GM21737 (cell line): ENCODE data around the gene FAM180A.
"Not testable (repeated sequence)": the region's sequence is repeated elsewhere in the genome, so short reads cannot be mapped to it uniquely, and the experiment has no call there.

ENCODE experiments used
- ATAC-seq: cut with Tn5 transposase; IDR thresholded peaks from one replicate; pipeline ENCODE4 v1.9.1; 2021; ENCODE audit warnings: mild to moderate bottlenecking, moderate library complexity; ENCODE audit not compliant: unreplicated experiment

Gene FAM180A

DNA sequence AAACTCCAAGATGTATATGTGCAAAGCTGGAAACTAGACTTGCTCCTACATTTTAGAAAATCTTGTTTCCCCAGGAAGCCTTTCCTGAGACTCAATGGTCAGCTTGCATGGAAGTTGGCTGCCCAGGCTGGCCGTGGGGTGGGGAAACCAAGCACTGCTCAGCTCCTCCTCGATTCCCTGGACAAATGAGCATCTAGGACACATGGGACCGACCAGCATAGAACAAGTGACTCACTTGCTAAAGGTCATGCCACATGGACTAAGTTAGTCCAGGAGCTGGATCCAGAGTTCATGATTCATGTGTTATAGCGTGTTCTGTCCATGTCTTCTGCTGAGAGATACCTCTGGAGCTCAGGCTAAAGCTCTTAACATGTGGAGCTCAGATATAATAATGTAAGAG is 6.2 kb downstream of the FAM180A start:
- no peak for ATAC-seq

DNA sequence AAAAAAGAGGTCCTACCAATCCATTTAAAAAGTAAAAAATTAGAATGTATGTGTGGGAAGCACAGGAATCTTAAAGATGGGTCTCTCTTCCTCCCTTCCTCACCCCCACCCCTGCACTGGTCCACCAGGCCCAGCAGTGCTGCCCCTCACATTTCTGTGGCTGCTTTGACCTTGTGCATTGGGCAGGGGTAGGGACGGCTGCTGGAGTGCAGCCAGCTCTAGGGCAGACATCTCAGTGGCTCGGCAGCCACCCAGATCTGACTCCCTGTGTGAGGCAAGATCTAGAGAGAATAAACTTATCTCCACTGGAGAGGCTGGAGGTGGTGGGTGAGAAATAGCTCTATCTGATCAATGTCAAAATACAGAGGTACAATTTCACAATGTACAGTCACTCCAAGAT is 6.7 kb downstream of the FAM180A start:
- ATAC-seq: no peak

DNA sequence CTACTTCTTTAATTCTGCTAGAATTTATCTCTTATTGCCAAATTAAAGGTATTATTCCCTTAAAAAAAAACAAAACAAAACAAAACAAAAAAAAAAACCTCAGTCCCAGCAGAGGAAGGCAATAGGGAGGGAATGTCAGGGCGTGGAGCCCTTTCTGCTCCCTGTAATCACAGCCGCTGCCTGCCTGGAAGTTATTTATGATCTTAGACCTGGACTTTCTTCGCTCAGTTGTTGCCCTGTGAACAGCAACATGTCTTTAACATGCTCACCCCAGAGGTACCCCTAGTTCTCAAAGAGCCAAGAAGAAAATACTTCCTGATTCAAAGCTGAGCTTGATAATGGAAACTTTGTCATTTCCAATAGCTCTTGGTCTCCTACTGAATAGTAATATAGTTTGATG is 7.7 kb downstream of the FAM180A start:
- ATAC-seq: no peak

DNA sequence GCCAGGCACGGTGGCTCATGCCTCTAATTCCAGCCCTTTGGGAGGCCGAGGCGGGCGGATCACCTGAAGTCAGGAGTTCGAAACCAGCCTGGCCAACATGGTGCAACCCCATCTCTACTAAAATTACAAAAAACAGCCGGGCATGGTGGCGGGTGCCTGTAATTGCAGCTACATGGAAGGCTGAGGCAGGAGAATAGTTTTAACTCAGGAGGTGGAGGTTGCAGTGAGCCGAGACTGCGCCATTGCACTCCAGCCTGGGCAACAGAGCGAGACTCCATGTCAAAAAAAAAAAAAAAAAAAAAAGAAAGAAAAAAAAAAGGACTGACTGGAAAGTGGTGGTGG is 11.3 kb downstream of the FAM180A start:
- not testable (repeated sequence) for ATAC-seq

DNA sequence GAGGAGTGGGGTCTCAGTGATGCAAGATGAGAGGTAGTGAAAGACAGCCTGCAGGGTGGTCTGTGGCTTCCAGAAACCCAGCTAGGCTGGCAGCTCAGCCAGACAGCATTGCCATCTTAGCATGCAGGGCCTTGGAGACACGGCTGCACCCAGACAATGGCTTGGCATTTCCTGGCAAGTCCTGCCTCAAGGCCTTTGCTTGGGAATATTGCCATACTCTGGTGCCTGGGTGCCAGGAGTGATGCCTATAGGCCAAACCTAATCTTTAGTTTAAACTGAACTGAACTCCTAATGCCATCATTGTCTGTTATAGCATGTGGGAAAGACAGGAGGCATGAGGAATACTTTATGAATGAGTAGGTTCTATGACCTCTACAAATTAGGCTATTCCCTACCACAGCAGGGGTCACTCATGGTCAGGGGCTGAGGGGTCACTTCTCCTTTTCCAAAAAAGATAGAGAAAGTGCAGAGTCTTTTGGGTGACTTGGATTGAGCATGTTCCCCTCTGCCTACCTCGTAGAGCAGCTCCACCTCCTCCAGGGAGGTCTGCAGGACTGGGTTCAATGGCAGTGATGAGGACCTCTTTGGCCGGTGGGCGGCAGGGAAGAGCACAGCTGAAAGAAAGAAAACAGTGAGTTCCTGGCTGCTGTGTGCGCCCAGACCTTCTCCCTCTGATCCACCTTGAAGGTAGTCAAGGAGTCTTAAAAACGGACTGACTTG is 11.9 kb downstream of the FAM180A start:
- ATAC-seq: no peak

DNA sequence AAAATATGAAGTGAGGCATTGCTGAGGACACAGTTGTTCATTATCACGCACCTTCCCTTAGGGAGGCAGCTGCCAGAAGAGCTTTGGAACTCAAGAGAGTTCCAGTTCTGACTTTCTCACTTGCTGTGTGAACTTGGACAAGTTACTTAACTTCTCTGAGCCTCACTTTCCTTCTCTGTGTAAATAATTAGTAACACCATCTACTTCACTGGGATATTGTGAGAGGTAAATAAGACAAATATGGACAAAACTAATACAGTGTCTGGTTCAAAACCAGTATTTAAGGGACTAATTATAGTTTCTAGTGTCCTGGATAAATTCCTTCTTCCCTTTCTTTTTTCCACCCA is 14.3 kb downstream of the FAM180A start:
- no peak for ATAC-seq

DNA sequence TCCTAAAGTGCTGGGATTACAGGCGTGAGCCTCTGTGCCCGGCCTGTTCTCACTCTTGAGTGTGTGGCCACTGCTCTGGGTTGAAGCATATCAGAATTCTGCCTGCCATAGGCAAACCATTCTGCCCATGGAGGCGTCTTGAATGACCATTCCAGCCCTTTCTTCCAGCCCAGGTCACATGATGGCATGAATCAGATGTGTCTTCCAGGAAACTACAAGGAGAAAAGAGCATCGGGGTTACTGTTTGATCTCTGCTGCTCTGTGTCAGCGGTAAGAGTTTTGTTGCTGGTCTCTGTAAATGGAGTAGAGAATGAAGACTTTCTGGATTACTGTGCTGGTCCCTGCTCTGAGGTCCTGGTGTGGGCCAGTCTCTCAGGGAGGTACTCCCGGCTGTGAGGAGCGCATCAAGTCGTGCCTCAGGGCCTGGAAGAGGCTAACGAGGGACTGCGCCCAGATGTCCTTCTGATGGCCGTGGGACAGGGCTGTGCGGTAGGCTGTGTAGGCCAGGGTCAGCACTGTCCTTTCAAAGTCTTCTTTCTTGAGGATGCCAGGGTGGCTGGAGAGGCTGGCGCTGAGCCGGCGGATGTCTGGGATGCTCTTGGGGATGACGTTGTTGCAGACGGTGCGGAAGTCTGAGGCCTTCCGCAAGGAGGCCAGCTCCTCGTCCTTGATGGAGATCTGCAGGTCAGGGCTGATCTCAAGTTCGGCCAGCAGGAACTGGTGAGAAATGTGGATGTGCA is 14.8 kb downstream of the FAM180A start:
- ATAC-seq: no peak

DNA sequence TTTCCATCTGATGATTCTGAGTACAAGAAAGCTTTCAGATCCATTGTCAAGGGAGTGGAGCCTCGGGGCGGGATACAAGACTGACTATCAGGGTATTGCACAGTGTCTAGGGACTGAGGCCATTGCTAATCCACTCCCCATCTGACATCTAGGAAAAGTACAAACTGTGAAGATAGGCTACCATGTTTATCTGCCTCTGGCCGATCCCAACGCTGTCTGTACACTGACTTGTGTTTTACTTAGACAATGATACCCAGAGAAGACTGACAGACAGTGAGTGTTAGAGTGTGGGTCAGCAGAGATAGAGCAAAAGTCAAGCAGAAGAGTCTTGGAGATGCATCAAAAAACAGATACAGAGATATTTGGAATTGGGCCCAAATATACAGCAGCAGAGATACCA is 17.5 kb downstream of the FAM180A start:
- ATAC-seq: no peak

DNA sequence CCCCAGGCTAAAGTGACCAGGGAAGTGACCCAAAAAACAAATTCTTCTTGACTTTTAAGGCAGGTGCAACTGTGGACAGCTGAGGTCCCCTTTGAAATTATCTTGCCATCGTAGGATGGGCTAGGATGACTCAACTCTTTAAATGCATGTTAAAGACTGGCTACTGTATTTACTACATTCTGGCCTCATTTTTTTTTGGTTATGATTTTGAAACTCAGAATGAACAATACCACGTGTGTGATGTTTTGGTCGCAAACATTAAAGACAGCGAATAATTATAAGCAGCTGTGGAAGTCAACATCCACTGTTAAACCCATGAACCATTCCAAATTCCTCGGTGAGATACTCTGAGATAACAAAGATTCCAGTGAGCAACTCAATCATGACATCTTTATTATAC is 19.4 kb downstream of the FAM180A start:
- ATAC-seq: no peak

DNA sequence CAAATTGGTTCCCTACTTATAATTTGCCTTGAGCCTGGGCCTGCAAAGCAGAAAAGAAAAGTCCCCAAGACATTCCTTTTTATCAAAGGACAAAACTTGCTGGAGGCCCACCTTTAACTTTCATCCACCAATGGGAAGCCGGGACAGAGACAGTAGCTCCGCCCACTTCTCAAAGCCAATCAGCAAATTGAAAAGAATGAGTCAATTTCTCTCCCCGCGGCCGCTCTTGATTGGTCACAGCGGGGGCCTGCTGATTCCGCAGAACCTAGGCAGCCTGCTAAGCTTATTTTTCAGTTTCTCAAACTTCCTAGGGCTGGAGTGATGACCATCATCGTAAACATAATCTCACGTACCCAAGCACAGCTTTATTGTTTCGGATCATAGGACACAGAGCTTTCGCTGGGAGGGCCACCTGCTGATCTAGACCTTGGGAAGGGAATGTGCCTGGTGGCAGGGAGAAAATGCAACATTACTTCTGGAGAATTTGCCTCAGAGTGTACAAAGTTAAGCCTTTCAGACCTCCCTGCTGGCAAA is 20.4 kb downstream of the FAM180A start, which contains the start of gene SLC13A4:
TSS of gene SLC13A4 (minus strand) at position 51 of the 534 bp plus-strand sequence. CDS start 690 bp downstream, outside the sequence.
- no peak for ATAC-seq

DNA sequence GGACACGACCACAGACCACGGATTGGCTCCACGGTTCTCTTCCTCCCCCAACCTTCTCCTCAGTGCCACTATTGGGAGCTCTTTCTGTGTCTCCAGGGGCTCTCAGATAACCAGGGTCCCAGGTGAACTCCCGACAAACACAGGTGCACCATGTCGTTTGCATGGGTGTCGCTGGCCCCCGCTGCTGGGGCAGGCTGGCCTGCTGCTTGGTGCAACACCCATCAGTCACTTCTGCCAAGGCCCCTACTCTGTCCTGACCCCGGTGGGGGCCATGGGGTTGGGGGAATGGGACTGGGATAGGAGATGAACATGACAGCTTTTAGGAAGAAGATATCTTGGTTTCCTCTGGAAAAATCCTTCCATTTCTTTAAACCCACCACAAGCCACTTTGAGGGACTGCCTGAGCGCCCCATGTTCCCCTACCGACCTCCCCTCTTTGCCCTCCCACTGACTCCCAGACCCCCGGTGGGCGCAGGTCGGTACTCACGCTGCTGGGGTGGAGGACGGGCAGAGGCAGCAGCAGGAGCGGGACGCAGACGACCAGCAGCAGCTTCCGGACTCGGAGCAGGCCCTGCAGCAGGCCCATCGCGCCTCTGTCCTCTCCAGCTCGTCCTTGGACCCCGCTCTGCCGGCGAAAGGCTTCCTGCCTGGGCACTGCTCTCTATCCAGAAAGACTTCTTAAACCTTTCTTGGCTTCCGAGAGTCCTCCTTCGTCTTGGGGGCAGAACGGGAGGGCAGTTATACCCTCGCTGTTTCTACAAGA is 21.5 kb downstream of the FAM180A start:
- ATAC-seq: no peak

DNA sequence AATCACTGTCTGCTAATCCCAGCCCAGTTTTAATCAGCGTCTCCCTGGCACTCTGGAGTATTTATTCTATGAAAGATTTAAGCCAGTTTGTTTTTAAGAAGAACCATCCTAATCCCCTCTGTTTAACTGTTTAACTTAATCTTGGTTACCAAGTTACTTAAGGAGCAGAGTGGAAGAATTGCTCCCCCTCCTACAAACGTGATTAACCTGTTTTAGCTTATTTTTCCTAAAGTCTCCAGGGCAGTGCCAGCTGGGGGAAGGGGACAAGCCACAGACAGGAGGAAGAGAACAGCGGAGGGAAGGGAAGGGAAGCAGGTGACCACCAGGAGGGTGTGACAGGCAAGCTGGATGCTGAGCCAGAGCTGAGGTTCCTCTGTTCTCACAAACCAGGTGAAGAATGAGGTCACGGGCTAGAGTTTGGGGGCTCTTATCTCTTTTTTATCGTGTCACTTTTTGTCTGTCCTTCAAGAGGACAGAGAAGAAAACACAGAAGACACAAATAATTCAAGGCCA is 22.3 kb downstream of the FAM180A start:
- ATAC-seq: no peak

DNA sequence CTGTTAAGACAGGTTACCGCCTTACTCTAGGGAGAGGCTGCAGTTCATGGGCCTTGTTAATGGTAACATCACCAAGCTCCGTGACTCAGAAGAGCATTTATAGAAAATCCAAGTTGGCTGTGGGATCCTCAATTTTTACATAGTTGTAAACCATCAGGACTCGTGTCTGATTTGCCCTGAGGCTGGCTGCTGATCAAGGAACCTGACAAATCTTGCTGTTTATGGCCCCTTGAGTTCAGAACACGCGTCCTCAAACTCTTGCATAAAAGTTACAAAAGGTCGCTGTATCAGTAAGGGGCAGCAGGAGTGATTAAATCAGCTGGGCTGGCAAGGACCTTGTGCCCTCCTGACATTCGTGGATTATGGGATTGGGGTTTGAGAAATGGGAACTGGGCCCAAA is 25.2 kb downstream of the FAM180A start:
- no peak for ATAC-seq

DNA sequence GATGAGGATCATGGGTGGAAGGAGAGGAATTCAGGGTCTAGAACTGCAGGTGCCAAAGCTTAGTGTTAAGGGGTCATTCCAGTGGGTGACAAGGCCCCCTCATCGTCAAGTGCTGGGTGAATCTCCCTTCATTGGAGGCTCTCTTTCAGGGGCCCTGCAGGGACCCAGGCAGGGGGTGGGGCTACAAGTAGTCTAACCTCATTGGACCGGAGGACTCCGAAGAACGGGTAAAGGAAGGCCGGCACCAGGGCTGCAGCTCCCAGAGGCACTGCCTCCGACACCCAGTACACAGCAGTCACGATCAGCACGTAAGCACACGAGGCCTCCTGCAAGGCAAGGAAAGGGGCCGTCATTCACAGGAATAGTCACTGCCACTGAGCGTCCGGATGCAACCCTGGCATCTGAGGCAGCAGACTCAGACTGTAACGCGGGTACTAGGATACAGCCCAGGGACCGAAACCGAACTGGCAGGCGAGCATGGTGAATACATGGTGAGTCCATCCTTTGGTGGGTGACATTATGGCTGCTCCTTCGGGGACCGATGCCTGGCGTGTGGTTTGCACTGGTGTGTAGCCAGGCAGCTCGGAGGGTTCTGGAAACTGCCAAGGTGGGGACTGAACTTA is 27.3 kb downstream of the FAM180A start:
- ATAC-seq: no peak

DNA sequence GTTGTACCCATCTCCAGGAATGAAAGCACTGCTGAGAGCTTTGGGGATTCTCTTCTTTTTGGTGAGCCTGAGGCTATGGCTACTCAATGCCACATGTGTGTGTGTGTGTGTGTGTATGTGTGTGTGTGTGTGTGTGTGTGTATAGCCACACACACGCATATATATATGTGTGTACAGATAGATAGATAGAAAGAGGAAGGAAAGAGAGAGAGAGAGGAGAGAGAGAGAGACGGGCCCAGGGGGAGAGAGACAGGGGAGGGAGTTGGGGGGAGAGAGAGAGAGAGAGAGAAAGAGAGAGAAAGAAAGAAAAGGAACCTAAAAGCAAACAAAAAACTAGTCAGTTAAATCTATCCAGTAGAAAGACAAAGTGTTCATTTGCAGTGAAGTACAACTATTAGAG is 28.9 kb downstream of the FAM180A start:
- ATAC-seq: no peak

DNA sequence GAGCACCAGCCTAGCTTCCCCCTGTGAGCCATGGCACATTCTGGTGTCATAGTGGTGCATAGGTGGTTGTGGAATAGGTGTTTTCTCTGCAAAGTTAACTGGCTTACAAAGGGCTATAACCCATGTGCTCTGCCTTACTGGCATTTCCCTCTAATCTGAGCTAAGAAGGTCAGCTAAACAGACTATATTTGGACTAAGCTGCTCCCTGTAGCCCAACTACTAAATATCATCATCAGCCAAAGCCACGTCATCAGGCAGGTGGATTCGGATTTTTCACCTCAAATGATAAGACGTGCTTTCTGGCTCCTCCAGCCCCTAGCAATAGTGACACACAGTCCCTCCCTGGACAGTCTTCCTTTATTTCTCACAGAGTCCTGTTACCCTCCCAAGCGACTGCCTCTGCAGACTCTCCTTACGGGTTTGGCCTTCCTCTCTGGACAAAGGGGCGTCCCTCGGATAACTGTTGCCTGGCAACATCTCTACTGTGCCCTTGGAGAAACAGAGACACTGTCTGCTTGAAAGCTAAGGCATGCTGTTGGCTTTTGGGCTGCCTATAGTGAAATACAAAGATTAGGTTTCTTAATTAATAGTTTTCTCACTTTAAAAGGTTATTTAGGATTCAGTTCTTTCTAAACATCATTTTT is 29.7 kb downstream of the FAM180A start:
- no peak for ATAC-seq

DNA sequence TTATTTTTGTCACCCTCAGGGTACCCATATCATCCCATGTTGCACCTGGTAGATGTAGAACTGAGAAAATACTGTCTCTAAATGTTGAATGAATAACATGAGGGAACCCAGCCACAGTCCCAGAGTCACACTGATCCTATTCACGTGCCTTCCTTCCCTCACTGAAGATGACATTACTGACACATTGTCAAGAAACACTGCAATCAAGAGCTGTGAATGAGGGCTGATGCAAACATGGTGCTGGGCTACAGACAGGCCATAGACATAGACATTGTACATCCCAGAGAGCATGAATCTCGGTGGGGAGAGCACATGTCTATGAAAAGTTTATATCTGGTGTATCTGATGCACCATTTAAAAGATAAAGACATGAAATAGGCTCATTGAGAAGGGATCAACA is 30.4 kb downstream of the FAM180A start:
- ATAC-seq: no peak

DNA sequence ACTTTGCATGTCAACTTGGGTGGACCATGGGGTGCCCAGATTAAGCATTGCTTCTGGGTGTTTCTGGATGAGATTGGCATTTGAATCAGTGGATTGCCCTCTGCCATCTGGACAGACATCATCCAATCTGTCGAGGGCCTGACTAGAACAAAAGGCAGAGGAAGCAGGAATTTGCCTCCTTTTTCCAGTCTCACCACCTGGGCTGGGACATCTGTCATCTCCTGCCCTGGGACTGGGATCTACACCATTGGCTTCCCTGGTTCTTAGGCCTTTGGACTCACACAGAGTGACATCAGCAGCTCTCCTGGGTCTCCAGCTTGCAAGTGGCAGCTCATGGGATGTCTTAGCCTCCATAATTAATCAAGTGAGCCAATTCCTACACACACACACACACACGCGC is 30.9 kb downstream of the FAM180A start:
- no peak for ATAC-seq

DNA sequence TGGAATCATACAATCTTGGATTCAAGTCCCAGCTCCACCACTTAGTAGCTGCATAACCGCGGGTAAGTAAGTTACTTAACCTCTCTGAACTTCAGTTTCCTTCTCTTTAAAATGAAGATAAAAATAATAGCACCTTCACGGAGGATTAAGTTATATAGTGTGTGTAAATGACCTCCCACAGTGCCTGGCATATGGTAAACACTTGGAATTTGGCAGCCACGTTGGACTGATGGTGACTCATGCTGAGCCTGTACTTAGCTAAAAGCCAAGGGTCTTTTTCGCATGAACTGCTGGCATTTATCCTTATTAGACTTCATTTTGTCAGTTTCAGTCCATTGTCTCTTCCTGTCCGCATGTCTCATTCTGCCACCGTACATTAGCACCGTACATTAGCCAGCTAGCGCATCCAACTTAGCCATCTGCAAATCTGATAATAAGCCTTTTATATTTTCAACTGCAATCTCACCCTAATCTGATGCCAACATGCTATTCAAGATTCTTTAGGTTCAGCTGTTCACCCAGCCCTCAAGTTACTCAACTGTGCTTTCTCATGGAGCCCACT is 31.9 kb downstream of the FAM180A start:
- ATAC-seq: no peak

DNA sequence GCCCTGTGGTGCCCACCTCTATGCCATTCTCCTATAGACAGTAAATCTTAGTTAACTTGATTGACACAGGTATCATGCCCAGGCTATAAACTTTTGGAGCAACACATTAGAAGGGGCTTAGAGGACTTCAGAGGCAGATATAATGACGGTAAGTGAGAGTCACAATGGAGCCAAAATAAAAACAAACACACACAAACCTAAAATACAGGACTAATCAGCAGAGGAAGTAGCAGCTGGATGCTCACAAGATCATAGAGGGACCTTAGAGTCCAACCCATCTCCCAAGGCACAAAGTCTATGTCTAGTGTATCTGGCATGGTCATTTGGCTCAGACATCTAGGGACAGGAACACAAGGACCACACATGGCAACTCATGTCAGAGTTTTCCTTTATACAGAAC is 32.9 kb downstream of the FAM180A start:
- no peak for ATAC-seq
